Transverse colon (tissue), 4 donors: Measurements from ENCODE around the gene ADGRG2. TPM values are rescaled to one million over a fixed set of nuclear protein-coding genes. Genes with fewer than 3 reads are reported as not detected.
"Not testable (repeated sequence)": the region's sequence is repeated elsewhere in the genome, so short reads cannot be mapped to it uniquely, and the experiment has no call there.

Experiments
- DNase-seq: peaks from one replicate; pipeline ENCODE4 v3.0.0-alpha.2; 2019
- H3K27ac ChIP-seq, 4 donors: fragments of 200-600 bp; sonication (generic); 2 replicates each; pipeline ENCODE4 v1.5.1; 2016 to 2018; ENCODE audit warnings: inconsistent platforms in 4 of 4
- H3K27me3 ChIP-seq: fragments of 200-600 bp; sonication (generic); 2 replicates; pipeline ENCODE4 v1.5.1; 2017; ENCODE audit warnings: inconsistent platforms
- H3K36me3 ChIP-seq, 4 donors: fragments of 200-600 bp; sonication (generic); 2 replicates each; pipeline ENCODE4 v1.5.1; 2017 to 2019; ENCODE audit warnings: inconsistent platforms in 4 of 4
- H3K4me1 ChIP-seq, 4 donors: fragments of 200-600 bp; sonication (generic); 2 replicates each; pipeline ENCODE4 v1.5.1; 2017 to 2020; ENCODE audit warnings: inconsistent platforms in 4 of 4
- H3K4me3 ChIP-seq, 4 donors: fragments of 200-600 bp; sonication (generic); 1 replicate in 1 of 4; 2 replicates in 3 of 4; pipeline versions ENCODE4 v1.5.1 to v1.6.1; 2017 to 2019; ENCODE audit warnings: inconsistent platforms in 4 of 4
- H3K9me3 ChIP-seq, 2 donors: fragments of 200-600 bp; sonication (generic); 2 replicates each; pipeline ENCODE4 v1.5.1; 2017 to 2019; ENCODE audit warnings: inconsistent platforms in 2 of 2
- CTCF ChIP-seq, 5 experiments: fragments of 200-600 bp in 3 of 5; fragments of 450-650 bp in 2 of 5; sonication (generic) in 3 of 5; IDR thresholded peaks; 1 replicate in 2 of 5; 2 replicates in 3 of 5; pipeline ENCODE4 v1.5.1; 2016 to 2017; ENCODE audit warnings: antibody characterized with exemption in 5 of 5, inconsistent platforms in 3 of 5, mild to moderate bottlenecking in 2 of 5, moderate library complexity in 1 of 5
- EP300 ChIP-seq: sonication (generic); formaldehyde crosslinking; IDR thresholded peaks from one replicate; pipeline ENCODE4 v1.6.1; 2017; ENCODE audit warnings: antibody characterized with exemption, low read depth
- POLR2A ChIP-seq: fragments of 450-650 bp; IDR thresholded peaks from one replicate; pipeline ENCODE4 v1.6.1; 2016; ENCODE audit warnings: antibody characterized with exemption, mild to moderate bottlenecking, moderate library complexity
- POLR2AphosphoS5 ChIP-seq, 3 donors: sonication (generic); formaldehyde crosslinking; IDR thresholded peaks; one replicate each; pipeline ENCODE4 v1.6.1; 2016; ENCODE audit warnings: antibody characterized with exemption in 3 of 3
- WGBS, 2 donors: methylation state at CpG; one replicate each; pipeline ENCODE4 v1.1.5; 2018; ENCODE audit warnings: low coverage in 1 of 2; 5-methylcytosine and 5-hydroxymethylcytosine counted together
- in situ Hi-C, 4 donors: fragments of 200-750 bp; cut with MboI; loops; one replicate each; pipeline versions ENCODE4 v1.15.0 to v1.15.1; 2017; ENCODE audit warnings: low sequenced_read_pairs in 3 of 4, low pct_ligation_motif_present in 1 of 4, low pct_unique_long_range_greater_than_20kb in 1 of 4
- intact Hi-C: fragments of 100-400 bp; cut with DNase I; formaldehyde crosslinking; loops from one replicate; pipeline ENCODE4 v1.15.1; 2023; ENCODE audit warnings: low total_unique reads
- total RNA-seq, 4 donors: library from RNA; depleted of rRNA; stranded (reverse); fragments of >200 nt; gene quantifications; one replicate each; pipeline ENCODE4 v1.1.0, GENCODE V29; 2016

Gene ADGRG2
- total RNA-seq, 4 donors from 2014 or later = 0.41 to 0.64 TPM; not detected in 2

- TF ChIP-seq CTCF (IDR thresholded peaks at IDR 0.05) (no peak), POLR2A (no peak), POLR2AphosphoS5 (IDR thresholded peaks at IDR 0.05) (no peak), EP300 (no peak)
- no peak overlapping the region for H3K4me3 ChIP-seq
- H3K9me3 ChIP-seq = no peaks in the 10 kb centered on the region
- no peak for DNase-seq
- H3K36me3 ChIP-seq = no peaks in the 10 kb centered on the region
- 58% methylated on average over 3 of the region's 3 CpGs; no CpG with 5 or more reads in 1 of the 2 donors for WGBS, 2 donors
- no peaks in the 10 kb centered on the region for H3K4me1 ChIP-seq
- in situ Hi-C loops = no loop called here
- no peak overlapping the region for H3K27ac ChIP-seq
- H3K27me3 ChIP-seq = no peaks in the 10 kb centered on the region
- intact Hi-C loops = no loop called here
Observed at GRCh38 chrX:19070555-19070994, 51.7 kb downstream of the ADGRG2 start.

- peak; percentile 9 for DNase-seq
- intact Hi-C loops = not testable (repeated sequence)
- WGBS, 2 donors = 48 to 62% methylated on average over 3 to 4 of the region's 4 CpGs
Observed at GRCh38 chrX:19066987-19067386, 55.3 kb downstream of the ADGRG2 start.

GRCh38 chrX:19065535-19065934 is 56.7 kb downstream of the ADGRG2 start:
- 75% methylated on average over 5 of the region's 5 CpGs; no CpG with 5 or more reads in 1 of the 2 donors for WGBS, 2 donors
- in situ Hi-C loops = no loop called here
- intact Hi-C loops = no loop called here

More at GRCh38 chrX:19066987-19067386, 55.3 kb downstream of the ADGRG2 start:
- H3K9me3 ChIP-seq, H3K4me3 ChIP-seq, H3K27me3 ChIP-seq, H3K27ac ChIP-seq, H3K4me1 ChIP-seq, in situ Hi-C loops, H3K36me3 ChIP-seq: not testable (repeated sequence)

GRCh38 chrX:19064175-19064574 is 58.1 kb downstream of the ADGRG2 start:
- no peaks in the 10 kb centered on the region for H3K27me3 ChIP-seq
- no peaks in the 10 kb centered on the region for H3K36me3 ChIP-seq
- intact Hi-C loops = no loop called here
- no peak overlapping the region for H3K4me3 ChIP-seq
- in situ Hi-C loops = no loop called here
- TF ChIP-seq EP300 (no peak), CTCF (IDR thresholded peaks at IDR 0.05) (no peak), POLR2AphosphoS5 (IDR thresholded peaks at IDR 0.05) (no peak), POLR2A (no peak)
- DNase-seq = no peak
- H3K9me3 ChIP-seq = no peaks in the 10 kb centered on the region
- 94% methylated on average over 6 of the region's 6 CpGs; no CpG with 5 or more reads in 1 of the 2 donors for WGBS, 2 donors
- H3K4me1 ChIP-seq = no peaks in the 10 kb centered on the region
- H3K27ac ChIP-seq = no peak overlapping the region

More at GRCh38 chrX:19065535-19065934, 56.7 kb downstream of the ADGRG2 start:
- Histone ChIP-seq H3K4me3 (no peak overlapping the region), H3K27me3 (no peaks in the 10 kb centered on the region), H3K4me1 (no peaks in the 10 kb centered on the region), H3K9me3 (no peaks in the 10 kb centered on the region), H3K27ac (no peak overlapping the region), H3K36me3 (no peaks in the 10 kb centered on the region)
- DNase-seq = no peak
- TF ChIP-seq EP300 = no peak
- no peak for TF ChIP-seq POLR2A
- no peak for TF ChIP-seq POLR2AphosphoS5 (IDR thresholded peaks at IDR 0.05)
- TF ChIP-seq CTCF (IDR thresholded peaks at IDR 0.05) = no peak

GRCh38 chrX:19063030-19063429 is 59.2 kb downstream of the ADGRG2 start:
- Histone ChIP-seq H3K4me1 (no peaks in the 10 kb centered on the region), H3K4me3 (no peak overlapping the region), H3K27ac (no peak overlapping the region), H3K9me3 (no peaks in the 10 kb centered on the region), H3K27me3 (no peaks in the 10 kb centered on the region), H3K36me3 (no peaks in the 10 kb centered on the region)
- intact Hi-C loops = no loop called here
- 80% methylated on average over 8 of the region's 8 CpGs; no CpG with 5 or more reads in 1 of the 2 donors for whole genome bisulfite sequencing, 2 donors
- TF ChIP-seq POLR2A (no peak), CTCF (IDR thresholded peaks at IDR 0.05) (no peak), EP300 (no peak), POLR2AphosphoS5 (IDR thresholded peaks at IDR 0.05) (no peak)
- DNase-seq = no peak
- in situ Hi-C loops = no loop called here
